ENCODE measurements around the gene WNT7B. TPM values are rescaled to one million over a fixed set of nuclear protein-coding genes. Genes with fewer than 3 reads are reported as not detected.

Gene WNT7B
- total and polyA plus RNA-seq, 2 of the 8 experiments (the other 6 are each of a cell fraction or from before 2014, with no cell fraction given) = 0.14 to 0.24 TPM

GRCh38 chr22:46013460-46014416 lies 36.8 kb upstream of the WNT7B start (continued):
- no peak for TF ChIP-seq CHD7 (IDR thresholded peaks at IDR 0.05; ENCODE audit: insufficient replicate concordance, low read length)
- TF ChIP-seq SP1 (IDR thresholded peaks at IDR 0.05; ENCODE audit: low read depth, low read length) = no peak
- peak; percentile 29 to 58 for TF ChIP-seq RAD21 (IDR thresholded peaks at IDR 0.05 in 1 of 2, conservative IDR thresholded peaks at IDR 0.05 in 1 of 2; ENCODE audit: low read depth in 2 of 2, low read length in 2 of 2)
- TF ChIP-seq ATF2 (IDR thresholded peaks at IDR 0.05; ENCODE audit: low read length) = no peak; the same call in 1 of the 2 replicates
- no peak for TF ChIP-seq SIX5 (IDR thresholded peaks at IDR 0.05; ENCODE audit: low read depth, low read length)
- no peak for TF ChIP-seq SIRT6 (IDR thresholded peaks at IDR 0.05; ENCODE audit: low read length)
- no peak for TF ChIP-seq FOSL1 (IDR thresholded peaks at IDR 0.05; ENCODE audit: insufficient read depth, low read depth, low read length)
